HEK293T (cell line): ENCODE measurements around the gene RNLS.

Experiments used
- CTCF ChIA-PET: fragments of 350-600 bp; formaldehyde crosslinking; extraction: SDS; loops from one replicate; lab custom pipeline; 2021; ENCODE audit warnings: antibody characterized with exemption, inconsistent platforms; lab: Yijun Ruan, JAX
- POLR2A ChIA-PET: fragments of 350-600 bp; formaldehyde crosslinking; extraction: SDS; loops from one replicate; lab custom pipeline; 2020; ENCODE audit warnings: antibody characterized with exemption, inconsistent platforms; lab: Yijun Ruan, JAX
- DNase-seq: peaks from one replicate; pipeline ENCODE4 v3.0.0; 2012; ENCODE audit warnings: mixed read lengths; ENCODE audit errors: extremely low spot score
- ARNT ChIP-seq: fragments of 450-650 bp; IDR thresholded peaks from 2 replicates; pipeline ENCODE4 v1.6.1; 2017; ENCODE audit warnings: mild to moderate bottlenecking
- BHLHE40 ChIP-seq: fragments of 450-650 bp; IDR thresholded peaks from 2 replicates; pipeline ENCODE4 v1.6.1; 2016; ENCODE audit warnings: mild to moderate bottlenecking, moderate library complexity, borderline replicate concordance
- CTBP1 ChIP-seq: fragments of 450-650 bp; IDR thresholded peaks from 2 replicates; pipeline ENCODE4 v1.6.1; 2016; ENCODE audit warnings: borderline replicate concordance
- ELF4 ChIP-seq: fragments of 450-650 bp; IDR thresholded peaks from 2 replicates; pipeline ENCODE4 v1.6.1; 2017; ENCODE audit warnings: antibody characterized with exemption
- FOXA1 ChIP-seq: fragments of 450-650 bp; IDR thresholded peaks from 2 replicates; pipeline ENCODE4 v1.6.1; 2016; ENCODE audit warnings: mild to moderate bottlenecking
- FOXK2 ChIP-seq: fragments of 450-650 bp; IDR thresholded peaks from 2 replicates; pipeline ENCODE4 v1.6.1; 2016; ENCODE audit warnings: mild to moderate bottlenecking
- FOXM1 ChIP-seq: fragments of 450-650 bp; IDR thresholded peaks from 2 replicates; pipeline ENCODE4 v1.6.1; 2017; ENCODE audit warnings: mild to moderate bottlenecking, borderline replicate concordance
- HDGF ChIP-seq: fragments of 450-650 bp; IDR thresholded peaks from 2 replicates; pipeline ENCODE4 v1.6.1; 2017; ENCODE audit warnings: antibody characterized with exemption, borderline replicate concordance
- L3MBTL2 ChIP-seq: fragments of 450-650 bp; conservative IDR thresholded peaks from 2 replicates; pipeline ENCODE4 v1.6.1; 2016; ENCODE audit warnings: mild to moderate bottlenecking
- LEF1 ChIP-seq: fragments of 450-650 bp; IDR thresholded peaks from 2 replicates; pipeline ENCODE4 v1.6.1; 2017; ENCODE audit warnings: mild to moderate bottlenecking, borderline replicate concordance
- NFRKB ChIP-seq: fragments of 450-650 bp; IDR thresholded peaks from 2 replicates; pipeline ENCODE4 v1.6.1; 2016; ENCODE audit warnings: mild to moderate bottlenecking, moderate library complexity
- PKNOX1 ChIP-seq: fragments of 450-650 bp; IDR thresholded peaks from 2 replicates; pipeline ENCODE4 v1.6.1; 2016
- SP1 ChIP-seq: fragments of 450-650 bp; IDR thresholded peaks from 2 replicates; pipeline ENCODE4 v1.6.1; 2017
- SUZ12 ChIP-seq: fragments of 450-650 bp; IDR thresholded peaks from 2 replicates; pipeline ENCODE4 v1.6.1; 2016; ENCODE audit warnings: mild to moderate bottlenecking
- TARDBP ChIP-seq: fragments of 450-650 bp; IDR thresholded peaks from 2 replicates; pipeline ENCODE4 v1.6.1; 2016
- ZNF384 ChIP-seq: fragments of 450-650 bp; IDR thresholded peaks from 2 replicates; pipeline ENCODE4 v1.6.1; 2016

Gene RNLS

GRCh38 chr10:88388324-88388723 is 194.8 kb downstream of the RNLS start:
- ChIA-PET CTCF (interaction anchor here (0.6 to 2.8 kb wide), 10 partner anchors 10 to 543 kb away, joined by 3 to 9 read pairs (median 5); no protein-coding TSS in a partner anchor), POLR2A (interaction anchor here (0.8 to 1.7 kb wide), 2 partner anchors 525 to 526 kb away, joined by 3 to 6 read pairs; partner anchors contain the start of genes KLLN and PTEN)
- no peak for DNase-seq
- TF ChIP-seq FOXK2 (no peak), FOXM1 (no peak), ZNF384 (no peak), BHLHE40 (no peak), CTBP1 (no peak), PKNOX1 (no peak), L3MBTL2 (no peak), ELF4 (no peak), LEF1 (no peak)

GRCh38 chr10:88386821-88387773 is 196.0 kb downstream of the RNLS start:
- ChIA-PET CTCF (interaction anchor here (0.7 to 2.0 kb wide), 10 partner anchors 9 to 537 kb away, joined by 3 to 14 read pairs (median 4); no protein-coding TSS in a partner anchor), POLR2A (interaction anchor here (0.6 to 1.7 kb wide), 5 partner anchors 17 to 726 kb away, joined by 3 to 9 read pairs (median 4); partner anchors contain the start of genes ATAD1, KLLN and PTEN)
- TF ChIP-seq BHLHE40 (no peak), SUZ12 (no peak), FOXK2 (no peak), ELF4 (no peak), TARDBP (no peak), LEF1 (no peak), HDGF (no peak), FOXA1 (no peak), L3MBTL2 (no peak), CTBP1 (no peak), ARNT (no peak), FOXM1 (no peak), PKNOX1 (no peak), SP1 (no peak), NFRKB (no peak), ZNF384 (no peak)
- DNase-seq: peak; percentile 70

GRCh38 chr10:88386204-88386788 is 196.8 kb downstream of the RNLS start:
- no peak for DNase-seq
- TF ChIP-seq LEF1 (no peak), SP1 (no peak), FOXM1 (no peak), FOXA1 (no peak), FOXK2 (no peak), NFRKB (no peak), ARNT (no peak), PKNOX1 (no peak), ELF4 (no peak), ZNF384 (no peak), SUZ12 (no peak), TARDBP (no peak), HDGF (no peak), BHLHE40 (no peak), L3MBTL2 (no peak)
- CTCF ChIA-PET: interaction anchor here (0.7 to 1.1 kb wide), 4 partner anchors 8 to 536 kb away, joined by 3 to 4 read pairs (median 4); no protein-coding TSS in a partner anchor
- POLR2A ChIA-PET: interaction anchor here (0.8 to 1.7 kb wide), 4 partner anchors 16 to 726 kb away, joined by 3 to 9 read pairs (median 4); partner anchors contain the start of genes ATAD1, KLLN and PTEN

GRCh38 chr10:88385601-88386203 is 197.4 kb downstream of the RNLS start:
- no peak for DNase-seq
- ChIA-PET POLR2A (interaction anchor here (1.0 to 1.7 kb wide), 3 partner anchors 16 to 725 kb away, joined by 3 to 9 read pairs (median 5); partner anchors contain the start of genes KLLN and PTEN), CTCF (interaction anchor here (0.7 kb wide), 1 partner anchor 535 kb away, joined by 3 read pairs; no protein-coding TSS in a partner anchor)
- no peak for TF ChIP-seq FOXK2
- no peak for TF ChIP-seq FOXM1
- no peak for TF ChIP-seq TARDBP
- TF ChIP-seq L3MBTL2: no peak
- no peak for TF ChIP-seq NFRKB
- TF ChIP-seq ARNT: no peak
- no peak for TF ChIP-seq HDGF
- no peak for TF ChIP-seq CTBP1
- no peak for TF ChIP-seq ZNF384
- no peak for TF ChIP-seq ELF4
- TF ChIP-seq PKNOX1: no peak
- no peak for TF ChIP-seq LEF1
- TF ChIP-seq SUZ12: no peak
- no peak for TF ChIP-seq FOXA1
- TF ChIP-seq SP1: no peak
- no peak for TF ChIP-seq BHLHE40
